Osteocyte (in vitro differentiated cells): ENCODE data around the gene DRD1. TPM values are rescaled to one million over a fixed set of nuclear protein-coding genes. Genes with fewer than 3 reads are reported as not detected.

ENCODE experiments used
- DNase-seq: peaks from one replicate; pipeline ENCODE4 v3.0.0; 2021; ENCODE audit warnings: mixed read lengths; ENCODE audit not compliant: unreplicated experiment; ENCODE audit errors: extremely low spot score
- H3K27ac Mint-ChIP-seq: one replicate; pipeline ENCODE4 v1.8.0; 2021; ENCODE audit warnings: mild to moderate bottlenecking, mixed read lengths; ENCODE audit not compliant: unreplicated experiment
- H3K27me3 Mint-ChIP-seq: one replicate; pipeline ENCODE4 v1.8.0; 2021; ENCODE audit warnings: mixed read lengths; ENCODE audit not compliant: unreplicated experiment
- H3K36me3 Mint-ChIP-seq: one replicate; pipeline ENCODE4 v1.8.0; 2021; ENCODE audit warnings: mixed read lengths; ENCODE audit not compliant: unreplicated experiment
- H3K4me1 Mint-ChIP-seq: one replicate; pipeline ENCODE4 v1.8.0; 2021; ENCODE audit warnings: mixed read lengths; ENCODE audit not compliant: unreplicated experiment
- H3K4me3 Mint-ChIP-seq: one replicate; pipeline ENCODE4 v1.8.0; 2021; ENCODE audit warnings: mild to moderate bottlenecking, moderate library complexity, mixed read lengths; ENCODE audit not compliant: unreplicated experiment
- H3K9me3 Mint-ChIP-seq: one replicate; pipeline ENCODE4 v1.8.0; 2021; ENCODE audit warnings: mixed read lengths; ENCODE audit not compliant: unreplicated experiment
- total RNA-seq: library from RNA; stranded (reverse); gene quantifications from 2 replicates; pipeline ENCODE4 v1.2.1, GENCODE V29; 2021
- TF ChIP-seq, protein P1 (sequence below): fragments of 200-600 bp; sonication (generic); IDR thresholded peaks from 2 replicates; pipeline ENCODE4 v1.5.0; 2021; ENCODE audit warnings: antibody characterized with exemption, mild to moderate bottlenecking, moderate library complexity

DRD1 gene
- total RNA-seq, 1 donor from 2014 or later: not detected

DNA sequence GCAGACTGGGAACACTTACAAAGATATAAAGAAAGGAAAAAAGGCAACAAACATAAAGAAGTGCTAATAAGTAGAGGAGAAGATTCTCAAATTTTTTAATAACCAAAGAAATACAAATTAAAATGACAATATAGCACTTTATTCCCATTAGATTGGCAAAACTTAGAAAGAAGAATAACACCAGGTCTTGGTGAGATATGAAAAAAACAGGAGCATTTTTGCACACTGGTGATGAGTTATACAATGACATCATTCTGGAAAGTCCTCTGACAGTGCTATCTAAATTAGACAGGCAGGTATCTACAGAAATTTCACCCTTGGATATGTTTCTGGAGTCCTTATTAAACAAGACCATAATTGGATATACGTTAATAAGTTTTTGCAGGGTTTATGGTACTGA, 24.9 kb upstream of the DRD1 start:
- H3K36me3 Mint-ChIP-seq: no peaks in the 10 kb centered on the region
- H3K4me1 Mint-ChIP-seq: no peaks in the 10 kb centered on the region
- no peak overlapping the region for H3K27ac Mint-ChIP-seq
- no peaks in the 10 kb centered on the region for H3K9me3 Mint-ChIP-seq
- DNase-seq: no peak
- peaks cover 54% of the 10 kb centered on the region for H3K27me3 Mint-ChIP-seq
- no peak overlapping the region for H3K4me3 Mint-ChIP-seq
- TF ChIP-seq, protein P1, sequence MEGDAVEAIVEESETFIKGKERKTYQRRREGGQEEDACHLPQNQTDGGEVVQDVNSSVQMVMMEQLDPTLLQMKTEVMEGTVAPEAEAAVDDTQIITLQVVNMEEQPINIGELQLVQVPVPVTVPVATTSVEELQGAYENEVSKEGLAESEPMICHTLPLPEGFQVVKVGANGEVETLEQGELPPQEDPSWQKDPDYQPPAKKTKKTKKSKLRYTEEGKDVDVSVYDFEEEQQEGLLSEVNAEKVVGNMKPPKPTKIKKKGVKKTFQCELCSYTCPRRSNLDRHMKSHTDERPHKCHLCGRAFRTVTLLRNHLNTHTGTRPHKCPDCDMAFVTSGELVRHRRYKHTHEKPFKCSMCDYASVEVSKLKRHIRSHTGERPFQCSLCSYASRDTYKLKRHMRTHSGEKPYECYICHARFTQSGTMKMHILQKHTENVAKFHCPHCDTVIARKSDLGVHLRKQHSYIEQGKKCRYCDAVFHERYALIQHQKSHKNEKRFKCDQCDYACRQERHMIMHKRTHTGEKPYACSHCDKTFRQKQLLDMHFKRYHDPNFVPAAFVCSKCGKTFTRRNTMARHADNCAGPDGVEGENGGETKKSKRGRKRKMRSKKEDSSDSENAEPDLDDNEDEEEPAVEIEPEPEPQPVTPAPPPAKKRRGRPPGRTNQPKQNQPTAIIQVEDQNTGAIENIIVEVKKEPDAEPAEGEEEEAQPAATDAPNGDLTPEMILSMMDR: no peak

DNA sequence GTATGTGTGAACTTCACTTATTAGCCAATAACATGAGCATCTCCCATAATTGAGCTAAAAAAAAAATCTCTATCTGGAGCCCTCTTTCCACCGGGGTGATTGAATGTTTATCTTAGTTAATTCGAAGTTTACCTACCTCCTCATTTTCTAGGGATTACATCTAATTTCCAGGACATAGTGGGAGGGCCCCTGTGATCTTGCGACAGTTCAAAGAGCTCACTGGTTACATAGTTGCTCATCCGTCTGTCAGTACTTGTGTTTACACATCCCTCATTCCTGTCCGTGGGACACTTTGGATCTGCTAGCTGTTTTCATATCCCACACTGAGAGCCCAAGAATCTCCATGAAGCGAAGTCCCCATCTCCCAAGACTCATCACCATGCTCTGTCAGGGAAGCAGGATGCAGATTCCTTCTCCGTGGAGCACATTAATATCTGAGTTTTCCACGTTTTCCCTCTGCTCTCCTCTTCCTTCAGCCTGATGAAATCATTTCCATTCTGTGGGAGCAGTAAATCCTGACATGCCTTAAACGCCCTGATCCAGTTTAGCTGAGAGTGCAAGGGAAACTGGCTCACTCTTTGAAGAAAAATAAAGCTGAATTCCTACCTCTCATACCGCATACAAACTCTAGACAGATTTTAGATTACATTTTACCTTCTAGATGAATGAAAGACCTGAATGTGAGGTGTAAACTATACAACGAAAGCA, 24.2 kb upstream of the DRD1 start:
- Mint-ChIP-seq H3K27me3 (peaks cover 53% of the 10 kb centered on the region), H3K36me3 (no peaks in the 10 kb centered on the region), H3K4me3 (no peak overlapping the region), H3K27ac (no peak overlapping the region), H3K9me3 (no peaks in the 10 kb centered on the region), H3K4me1 (no peaks in the 10 kb centered on the region)
- DNase-seq: no peak
- TF ChIP-seq, protein P1: no peak

DNA sequence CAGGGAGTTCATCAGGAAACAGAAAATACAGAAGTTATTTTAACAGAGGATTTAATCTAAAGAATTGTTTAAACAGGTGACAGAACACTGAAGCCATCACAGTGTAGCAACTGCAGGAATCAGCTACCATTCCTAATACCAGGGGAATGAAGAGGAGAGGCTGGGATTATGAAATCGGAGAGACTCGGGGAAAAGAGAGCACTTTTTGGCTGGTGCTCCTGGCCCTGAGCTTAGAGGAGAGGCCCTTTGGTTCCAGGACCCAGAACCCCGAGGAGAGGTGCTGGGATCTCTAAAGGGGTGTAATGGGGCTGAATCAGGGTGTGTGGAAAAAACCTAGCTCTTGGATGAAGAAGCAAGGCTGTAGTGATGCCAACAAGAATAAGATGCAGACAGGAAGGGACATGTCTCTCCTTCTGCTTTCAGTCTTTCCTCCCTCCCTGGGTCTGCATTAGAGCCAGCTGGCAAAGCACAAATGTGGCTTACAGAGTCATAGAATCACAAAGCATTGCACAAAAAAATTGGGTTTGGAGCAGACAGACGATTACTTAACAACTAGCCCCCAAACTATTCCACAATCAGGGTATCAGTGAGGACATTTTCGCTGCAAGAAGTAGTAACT, 22.8 kb upstream of the DRD1 start:
- peaks cover 44% of the 10 kb centered on the region for H3K27me3 Mint-ChIP-seq
- no peaks in the 10 kb centered on the region for H3K9me3 Mint-ChIP-seq
- no peak overlapping the region for H3K4me3 Mint-ChIP-seq
- no peaks in the 10 kb centered on the region for H3K36me3 Mint-ChIP-seq
- H3K4me1 Mint-ChIP-seq: no peaks in the 10 kb centered on the region
- no peak for DNase-seq
- TF ChIP-seq, protein P1: no peak
- no peak overlapping the region for H3K27ac Mint-ChIP-seq

DNA sequence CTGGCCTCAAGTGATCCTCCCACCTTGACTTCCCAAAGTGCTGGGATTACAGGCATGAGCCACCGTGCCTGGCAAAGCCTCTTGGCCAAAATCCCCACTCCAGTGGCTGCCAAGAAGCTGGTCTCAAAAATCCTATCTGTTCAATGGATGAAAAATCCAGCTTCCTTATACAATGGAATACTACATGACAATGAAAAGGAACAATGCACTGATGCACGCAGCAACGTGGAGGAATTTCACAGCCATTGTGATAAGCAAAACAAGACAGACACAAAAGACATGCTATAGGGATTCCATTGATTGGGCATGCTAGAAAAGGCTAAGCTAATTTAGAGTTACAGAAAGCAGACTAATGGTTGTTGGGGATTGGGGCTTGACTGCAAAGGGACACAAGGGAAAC, 21.3 kb upstream of the DRD1 start:
- TF ChIP-seq, protein P1: no peak
- Mint-ChIP-seq H3K4me1 (no peaks in the 10 kb centered on the region), H3K9me3 (no peaks in the 10 kb centered on the region), H3K27me3 (peaks cover 34% of the 10 kb centered on the region), H3K36me3 (no peaks in the 10 kb centered on the region), H3K4me3 (no peak overlapping the region), H3K27ac (no peak overlapping the region)
- no peak for DNase-seq

DNA sequence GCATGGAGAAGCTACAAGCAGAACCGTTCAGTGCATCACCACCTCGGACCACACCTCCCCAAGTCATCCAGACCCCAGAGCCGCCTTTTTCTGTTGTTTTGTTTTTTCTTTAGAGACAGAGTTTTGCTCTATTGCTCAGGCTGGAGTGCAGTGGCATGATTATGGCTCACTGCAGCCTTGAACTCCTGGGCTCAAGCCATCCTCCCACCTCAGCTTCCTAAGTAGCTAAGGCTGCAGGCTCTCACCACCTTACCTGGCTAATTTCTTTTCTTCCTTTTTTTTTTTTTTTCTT, 20.9 kb upstream of the DRD1 start:
- Mint-ChIP-seq H3K27ac (no peak overlapping the region), H3K4me3 (no peak overlapping the region), H3K27me3 (peaks cover 32% of the 10 kb centered on the region), H3K9me3 (no peaks in the 10 kb centered on the region), H3K36me3 (no peaks in the 10 kb centered on the region), H3K4me1 (no peaks in the 10 kb centered on the region)
- TF ChIP-seq, protein P1: no peak
- DNase-seq: no peak
